ENCODE results near the gene C8G. TPM values are rescaled to one million over a fixed set of nuclear protein-coding genes. Genes with fewer than 3 reads are reported as not detected.

The C8G gene
- total RNA-seq, 1 donor from 2014 or later = 1.7 TPM

- Mint-ChIP-seq H3K4me3 (ENCODE audit: unreplicated experiment) (peak overlapping the region; percentile 72), H3K27ac (ENCODE audit: unreplicated experiment) (no peak overlapping the region), H3K9me3 (ENCODE audit: unreplicated experiment) (no peaks in the 10 kb centered on the region), H3K4me1 (ENCODE audit: unreplicated experiment) (peaks cover 6% of the 10 kb centered on the region), H3K36me3 (ENCODE audit: unreplicated experiment) (peaks cover 10% of the 10 kb centered on the region), H3K27me3 (ENCODE audit: unreplicated experiment) (no peaks in the 10 kb centered on the region)
- no peak for TF ChIP-seq CTCF (IDR thresholded peaks at IDR 0.05)
- no peak for DNase-seq (ENCODE audit: extremely low spot score, unreplicated experiment)
Observed at GRCh38 chr9:136944212-136944518, 878 bp upstream of the C8G start.

GRCh38 chr9:136945333-136946227, 537 bp downstream of the C8G start:
- no peaks in the 10 kb centered on the region for H3K27me3 Mint-ChIP-seq (ENCODE audit: unreplicated experiment)
- H3K9me3 Mint-ChIP-seq (ENCODE audit: unreplicated experiment) = no peaks in the 10 kb centered on the region
- peaks cover 11% of the 10 kb centered on the region for H3K4me1 Mint-ChIP-seq (ENCODE audit: unreplicated experiment)
- H3K36me3 Mint-ChIP-seq (ENCODE audit: unreplicated experiment) = peaks cover 7% of the 10 kb centered on the region
- H3K27ac Mint-ChIP-seq (ENCODE audit: unreplicated experiment) = no peak overlapping the region
- no peak overlapping the region for H3K4me3 Mint-ChIP-seq (ENCODE audit: unreplicated experiment)
- DNase-seq (ENCODE audit: extremely low spot score, unreplicated experiment) = no peak
- TF ChIP-seq CTCF (IDR thresholded peaks at IDR 0.05) = no peak

- Mint-ChIP-seq H3K27ac (ENCODE audit: unreplicated experiment) (no peak overlapping the region), H3K4me3 (ENCODE audit: unreplicated experiment) (no peak overlapping the region), H3K36me3 (ENCODE audit: unreplicated experiment) (peaks cover 4% of the 10 kb centered on the region), H3K4me1 (ENCODE audit: unreplicated experiment) (peaks cover 11% of the 10 kb centered on the region), H3K27me3 (ENCODE audit: unreplicated experiment) (no peaks in the 10 kb centered on the region), H3K9me3 (ENCODE audit: unreplicated experiment) (no peaks in the 10 kb centered on the region)
- no peak for DNase-seq (ENCODE audit: extremely low spot score, unreplicated experiment)
- no peak for TF ChIP-seq CTCF (IDR thresholded peaks at IDR 0.05)
Observed at GRCh38 chr9:136946228-136947027, 1.4 kb downstream of the C8G start.

- Mint-ChIP-seq H3K9me3 (ENCODE audit: unreplicated experiment) (no peaks in the 10 kb centered on the region), H3K4me1 (ENCODE audit: unreplicated experiment) (peaks cover 11% of the 10 kb centered on the region), H3K27me3 (ENCODE audit: unreplicated experiment) (no peaks in the 10 kb centered on the region), H3K27ac (ENCODE audit: unreplicated experiment) (no peak overlapping the region), H3K4me3 (ENCODE audit: unreplicated experiment) (no peak overlapping the region), H3K36me3 (ENCODE audit: unreplicated experiment) (no peaks in the 10 kb centered on the region)
- no peak for TF ChIP-seq CTCF (IDR thresholded peaks at IDR 0.05)
- DNase-seq (ENCODE audit: extremely low spot score, unreplicated experiment) = no peak
Observed at GRCh38 chr9:136947028-136947891, 2.2 kb downstream of the C8G start.

Data from osteocyte (in vitro differentiated cells).